Endometrial microvascular endothelial cells (primary cell): ENCODE measurements around the gene HEYL. TPM values are rescaled to one million over a fixed set of nuclear protein-coding genes. Genes with fewer than 3 reads are reported as not detected.

Experiments used
- in situ Hi-C: cut with HindIII; loops from 2 replicates; pipeline ENCODE4 v1.10.0; 2017; ENCODE audit warnings: low sequenced_read_pairs, low pct_unique_long_range_greater_than_20kb; ENCODE audit errors: inconsistent ontology term
- total RNA-seq: library from RNA; depleted of rRNA; stranded (reverse); fragments of >200 nt; gene quantifications from one replicate; pipeline ENCODE4 v1.2.3, GENCODE V29; 2015; ENCODE audit errors: inconsistent ontology term

The HEYL gene
- total RNA-seq, 1 donor from 2014 or later: 0.09 TPM

DNA sequence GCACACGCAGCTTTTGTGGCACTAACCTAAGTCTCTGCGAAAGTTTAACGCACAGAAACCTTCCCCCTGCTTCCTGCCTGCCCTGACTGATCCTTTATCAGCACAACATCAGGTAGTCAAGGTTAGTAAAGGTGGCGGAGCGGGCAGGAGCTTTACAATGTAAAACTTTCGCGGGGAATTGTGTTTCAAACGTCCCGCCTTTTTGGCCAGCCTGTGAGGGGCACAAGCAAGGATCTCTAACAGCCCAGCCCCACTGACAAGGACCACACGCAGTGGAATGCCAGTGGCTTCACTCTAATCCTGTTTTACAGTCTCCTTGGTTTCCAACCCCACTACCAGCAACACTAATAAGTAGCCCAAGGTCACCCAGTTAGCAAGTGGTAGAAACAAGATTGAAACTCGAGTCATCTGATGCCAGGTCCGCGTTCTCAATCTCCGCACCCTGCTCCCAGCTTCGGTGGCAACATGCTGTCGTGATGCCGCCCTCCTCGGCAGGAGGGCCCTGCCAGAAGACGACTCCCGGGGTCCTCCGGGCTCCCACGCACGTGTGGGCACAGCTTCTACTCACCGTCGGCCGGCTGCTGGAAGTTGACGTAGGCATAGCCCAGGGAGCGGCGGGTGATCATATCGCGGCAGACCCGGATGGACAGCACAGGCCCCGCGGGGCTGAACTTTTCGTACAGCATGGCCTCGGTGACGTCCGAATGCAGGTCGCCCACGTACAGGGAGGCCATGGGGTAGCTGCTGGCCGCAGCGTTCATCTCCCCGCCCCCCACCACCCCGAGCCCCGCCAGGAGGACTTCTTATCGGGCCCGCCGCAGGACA, 64.0 kb downstream of the HEYL start:
- in situ Hi-C loops: no loop called here

DNA sequence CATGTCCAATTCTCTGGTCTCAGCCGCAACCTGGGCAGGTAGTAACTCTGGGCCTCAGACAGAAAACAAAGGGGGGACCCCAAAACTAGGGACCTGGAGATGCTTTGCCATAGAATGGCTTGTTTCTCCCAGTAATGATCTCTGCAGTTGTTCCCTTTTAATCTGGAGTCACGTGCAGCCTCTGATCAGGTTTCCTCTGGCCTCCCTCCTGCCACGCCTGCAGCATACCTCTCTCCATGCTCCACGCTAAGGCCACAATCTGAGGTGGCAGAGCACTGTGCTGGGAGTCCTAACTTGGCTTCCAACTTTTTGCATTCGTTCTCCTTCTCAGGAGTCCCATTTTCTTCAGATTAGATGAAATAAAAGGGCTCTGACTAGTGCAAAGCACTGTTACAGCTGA, 64.8 kb downstream of the HEYL start:
- in situ Hi-C loops: no loop called here

Other genes with a start within 250 kb of the HEYL start
- not detected for gene BMP8A, start 148.0 kb downstream of the HEYL start, total RNA-seq
- 234 TPM for gene PABPC4, start 62.9 kb downstream of the HEYL start, total RNA-seq
- not detected for gene NT5C1A, start 32.5 kb upstream of the HEYL start, total RNA-seq
- gene HPCAL4, start 51.8 kb upstream of the HEYL start, total RNA-seq: not detected
- 35.0 TPM for gene PPIE, start 99.2 kb upstream of the HEYL start, total RNA-seq
- 5.7 TPM for gene OXCT2, start 131.7 kb upstream of the HEYL start, total RNA-seq
- gene BMP8B, start 149.2 kb upstream of the HEYL start, total RNA-seq: not detected
- gene TRIT1, start 243.9 kb upstream of the HEYL start, total RNA-seq: 7.2 TPM